ENCODE measurements around the gene KCNJ10. TPM values are rescaled to one million over a fixed set of nuclear protein-coding genes. Genes with fewer than 3 reads are reported as not detected.

Gene KCNJ10
- total and polyA plus RNA-seq, 2 of the 13 experiments (the other 11 are each of a cell fraction or from before 2014, with no cell fraction given), result 4.4 to 10.3 TPM

- TF ChIP-seq MTA3 (CRISPR knock-in tag; IDR thresholded peaks at IDR 0.05), result no peak
- 0 out of 2 replicates have a peak, but pooled peaks have one; percentile 52 for TF ChIP-seq SNAPC4 (CRISPR knock-in tag; IDR thresholded peaks at IDR 0.05)
- no peak for TF ChIP-seq ZNF318 (CRISPR knock-in tag; IDR thresholded peaks at IDR 0.05)
- TF ChIP-seq USF2 (IDR thresholded peaks at IDR 0.05; ENCODE audit: low read depth, low read length), result no peak
- no peak for TF ChIP-seq USF2 (CRISPR knock-in tag; IDR thresholded peaks at IDR 0.05; ENCODE audit: borderline replicate concordance)
- TF ChIP-seq TFDP2 (CRISPR knock-in tag; IDR thresholded peaks at IDR 0.05), result peak; percentile 82
- no peak for TF ChIP-seq NFIB (CRISPR knock-in tag; IDR thresholded peaks at IDR 0.05; ENCODE audit: borderline replicate concordance)
- TF ChIP-seq ZBTB2 (CRISPR knock-in tag; IDR thresholded peaks at IDR 0.05; ENCODE audit: low read depth), result no peak
- no peak for TF ChIP-seq JUNB (CRISPR knock-in tag; IDR thresholded peaks at IDR 0.05; ENCODE audit: borderline replicate concordance)
These were observed 38.4 kb downstream of the KCNJ10 start, which contains the start of gene PIGM (continued) for GRCh38 chr1:160031365-160032164.

Measured in HepG2 (cell line).